GM21576 (cell line): ENCODE results near the gene PPP1R18.

Source experiments
- ATAC-seq: cut with Tn5 transposase; IDR thresholded peaks from one replicate; pipeline ENCODE4 v1.9.1; 2021; ENCODE audit warnings: mild to moderate bottlenecking, moderate library complexity; ENCODE audit not compliant: unreplicated experiment

Gene PPP1R18

DNA sequence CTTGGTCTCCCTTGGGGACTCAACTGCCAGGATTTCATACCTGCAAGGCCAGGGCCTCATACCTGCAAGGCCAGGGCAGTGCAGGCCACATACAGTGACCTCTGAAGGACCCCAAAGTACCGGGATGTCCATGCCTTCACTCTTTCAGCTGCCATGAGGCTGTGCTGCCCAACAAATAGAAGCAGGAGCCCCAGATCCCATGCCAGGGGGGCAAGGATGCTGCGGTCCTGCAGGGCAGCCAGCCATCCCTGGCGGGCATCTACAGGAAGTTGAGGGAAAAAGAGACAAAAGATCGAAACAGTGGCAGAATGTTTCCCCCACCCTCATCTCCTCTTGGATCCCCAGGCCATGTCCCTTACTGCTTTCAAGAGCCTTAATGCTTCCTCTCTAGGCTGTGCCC lies 3.5 kb upstream of the PPP1R18 start:
- no peak for ATAC-seq

DNA sequence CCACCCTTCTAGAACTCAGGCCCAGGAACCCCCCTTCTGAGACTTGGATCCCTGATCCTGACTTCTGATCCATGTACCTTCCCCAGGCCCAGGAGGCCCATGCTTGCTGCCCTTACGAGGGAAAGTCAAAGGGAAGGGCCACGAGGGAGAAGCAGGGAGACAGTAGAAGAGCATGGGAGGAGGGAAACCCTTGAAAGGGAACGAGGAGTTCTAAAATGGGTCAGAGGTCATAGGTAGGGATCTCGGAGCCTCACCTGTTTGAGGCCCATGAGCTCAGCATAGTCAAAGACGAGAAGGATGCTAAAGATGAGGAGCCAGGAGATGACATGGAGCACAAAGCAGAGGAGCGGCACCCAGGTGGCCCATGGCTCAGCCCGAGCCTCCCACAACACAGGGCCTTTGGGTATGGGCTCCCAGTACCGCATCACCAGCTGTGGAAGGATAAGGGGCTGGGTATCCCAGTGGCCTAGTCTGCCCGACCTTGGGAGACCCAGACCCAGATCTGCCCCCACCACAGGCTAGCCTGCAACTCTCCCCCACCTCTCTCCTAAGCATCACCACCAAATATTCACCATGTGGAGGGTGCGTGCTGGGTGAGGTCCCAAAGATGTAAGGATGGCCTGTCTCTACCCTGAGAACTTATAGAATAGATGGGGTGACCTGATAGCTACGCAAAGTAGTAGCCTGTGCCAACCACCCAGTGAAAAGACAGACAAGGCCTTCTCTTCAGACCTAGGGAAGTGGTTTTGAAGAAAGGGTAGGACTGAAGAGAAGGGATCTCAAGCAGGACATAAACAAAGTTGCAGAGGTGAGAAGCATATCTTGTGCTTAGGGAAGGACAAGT lies 2.8 kb upstream of the PPP1R18 start:
- ATAC-seq = no peak

DNA sequence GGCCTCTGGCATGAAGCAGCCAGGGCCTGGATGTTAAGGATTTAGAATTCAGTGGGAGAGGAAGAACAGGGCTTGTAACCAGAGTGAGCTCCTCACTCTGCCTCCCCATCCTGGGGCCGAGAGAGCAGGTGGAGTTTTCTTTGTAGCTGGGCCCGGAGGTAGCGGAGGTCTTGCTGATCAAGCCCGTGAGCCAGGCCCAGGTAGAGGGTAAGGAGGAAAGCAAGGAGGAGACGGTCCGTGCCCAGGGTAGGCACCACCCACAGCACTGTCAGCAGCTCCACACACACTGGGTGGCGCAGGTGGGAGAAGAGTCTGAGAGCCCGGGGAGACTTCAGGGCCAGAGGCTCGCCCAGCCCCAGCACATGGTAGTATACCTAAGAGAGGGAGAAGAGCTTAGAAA lies 2.1 kb upstream of the PPP1R18 start:
- ATAC-seq = no peak

DNA sequence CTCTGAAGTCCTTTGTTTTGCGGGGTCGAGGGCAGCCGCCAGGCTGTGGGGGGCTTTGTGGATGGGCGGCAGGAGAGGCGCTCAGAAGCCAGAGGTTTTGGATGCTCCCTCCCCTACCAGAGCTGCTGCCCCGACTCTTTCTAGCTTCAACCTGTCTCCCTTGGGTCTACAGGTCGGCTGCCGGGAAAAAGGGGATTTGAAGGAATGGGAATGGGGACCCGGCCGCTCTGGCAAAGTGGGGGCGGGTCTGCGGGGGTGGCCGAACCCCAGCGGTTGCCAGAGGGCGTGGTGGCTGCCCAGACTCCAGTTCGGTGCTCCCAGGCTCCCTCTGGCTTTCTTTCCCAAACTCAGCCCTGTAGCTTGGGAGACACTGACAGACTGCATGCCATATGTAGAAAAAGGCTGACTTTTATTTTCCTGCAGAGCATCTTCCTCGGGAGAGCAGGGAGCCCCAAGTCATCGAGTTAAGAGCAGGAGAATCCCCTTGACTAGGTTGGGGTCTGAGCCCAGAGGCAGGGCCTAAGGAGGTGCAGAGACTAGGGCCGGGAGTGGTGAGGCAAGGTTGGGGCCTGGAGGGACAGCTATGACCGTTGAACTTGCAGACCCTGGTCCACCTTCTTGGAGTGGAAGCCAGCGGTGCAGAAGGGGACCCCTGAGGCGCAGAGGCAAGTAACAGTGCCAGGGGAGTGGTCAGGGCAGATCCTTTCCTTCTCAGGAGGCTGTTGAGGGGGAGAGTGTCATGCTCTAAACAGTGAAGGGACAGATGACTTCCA lies 1.4 kb upstream of the PPP1R18 start:
- no peak for ATAC-seq

DNA sequence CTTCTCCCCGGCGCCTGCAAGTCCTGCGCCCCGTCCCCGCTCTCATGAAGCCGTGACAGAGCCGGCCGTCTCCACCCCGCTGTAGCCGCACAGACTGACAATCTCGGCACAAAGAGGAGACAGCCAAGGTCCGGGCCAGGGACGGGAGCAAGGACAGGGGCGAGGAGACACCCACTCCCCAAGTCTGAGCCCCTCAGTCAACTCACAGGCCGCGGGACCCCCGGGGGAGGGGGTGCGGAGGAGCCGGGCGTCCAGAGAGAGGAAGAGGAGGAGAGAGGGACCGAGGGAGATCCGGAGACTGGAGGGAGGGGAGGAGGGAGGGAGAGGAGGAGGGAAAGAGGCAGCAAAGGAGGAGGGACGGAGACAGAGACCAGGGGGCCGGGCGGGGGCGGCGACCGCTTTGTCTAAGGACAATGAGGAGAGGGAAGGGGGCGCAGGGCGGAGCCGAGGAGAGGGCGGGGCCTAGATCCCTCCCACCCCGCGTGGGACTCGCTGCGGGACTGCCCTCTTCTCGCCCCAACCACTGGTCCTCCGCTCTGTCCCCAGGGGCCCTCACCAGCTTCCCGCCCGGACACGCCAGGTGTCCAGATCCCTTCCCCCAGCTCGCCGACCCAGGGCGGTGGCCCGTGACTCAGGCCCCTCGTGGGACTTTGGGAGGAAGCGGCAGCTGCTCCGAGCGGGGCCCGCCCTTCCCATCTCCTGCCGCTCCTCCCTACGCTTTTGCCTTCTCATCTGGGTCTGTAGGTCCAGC lies 638 bp upstream of the PPP1R18 start:
- peak; percentile 33 for ATAC-seq

DNA sequence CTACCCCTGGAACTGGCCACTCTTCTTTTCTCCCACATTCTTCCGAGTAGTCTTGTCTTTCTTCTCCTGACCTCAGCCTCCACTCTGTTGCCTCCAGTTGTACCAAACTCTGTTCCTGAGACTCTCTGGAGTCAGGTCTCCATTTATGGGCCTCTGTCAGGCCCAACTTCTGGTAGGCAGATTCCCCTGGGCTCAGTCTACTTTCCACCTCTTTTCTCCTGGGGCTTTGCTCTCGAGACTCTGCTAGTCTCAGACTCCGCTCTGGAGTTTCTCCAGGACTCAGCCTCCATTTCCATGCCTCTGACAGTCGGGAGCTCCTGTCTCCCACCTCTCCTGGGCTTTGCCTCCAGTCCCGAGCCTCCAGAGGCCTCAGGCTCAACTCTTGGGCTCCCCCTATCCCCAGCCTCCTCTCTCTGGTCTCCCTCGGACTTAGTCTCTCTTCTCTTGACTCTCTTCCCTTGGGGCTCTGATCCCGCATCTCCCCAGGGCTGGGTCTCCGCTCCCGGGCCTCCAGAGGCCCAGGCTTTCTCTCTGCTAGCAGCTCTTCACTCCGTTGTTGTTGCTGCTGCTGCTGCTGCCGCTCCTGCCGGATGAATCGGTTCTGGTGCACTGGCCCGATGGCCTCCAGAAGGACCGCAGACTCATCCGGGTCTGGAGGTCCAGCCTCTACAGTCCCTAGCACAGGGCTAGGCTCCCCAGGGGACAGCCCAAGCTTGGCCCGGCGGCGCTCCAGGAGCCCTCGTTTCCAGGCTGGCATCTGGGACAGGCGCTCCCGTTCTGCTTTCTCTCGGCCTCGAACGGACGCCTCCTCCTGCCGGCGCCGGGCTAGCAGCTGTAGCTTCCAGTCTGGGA lies 1.1 kb downstream of the PPP1R18 start:
- no peak for ATAC-seq

DNA sequence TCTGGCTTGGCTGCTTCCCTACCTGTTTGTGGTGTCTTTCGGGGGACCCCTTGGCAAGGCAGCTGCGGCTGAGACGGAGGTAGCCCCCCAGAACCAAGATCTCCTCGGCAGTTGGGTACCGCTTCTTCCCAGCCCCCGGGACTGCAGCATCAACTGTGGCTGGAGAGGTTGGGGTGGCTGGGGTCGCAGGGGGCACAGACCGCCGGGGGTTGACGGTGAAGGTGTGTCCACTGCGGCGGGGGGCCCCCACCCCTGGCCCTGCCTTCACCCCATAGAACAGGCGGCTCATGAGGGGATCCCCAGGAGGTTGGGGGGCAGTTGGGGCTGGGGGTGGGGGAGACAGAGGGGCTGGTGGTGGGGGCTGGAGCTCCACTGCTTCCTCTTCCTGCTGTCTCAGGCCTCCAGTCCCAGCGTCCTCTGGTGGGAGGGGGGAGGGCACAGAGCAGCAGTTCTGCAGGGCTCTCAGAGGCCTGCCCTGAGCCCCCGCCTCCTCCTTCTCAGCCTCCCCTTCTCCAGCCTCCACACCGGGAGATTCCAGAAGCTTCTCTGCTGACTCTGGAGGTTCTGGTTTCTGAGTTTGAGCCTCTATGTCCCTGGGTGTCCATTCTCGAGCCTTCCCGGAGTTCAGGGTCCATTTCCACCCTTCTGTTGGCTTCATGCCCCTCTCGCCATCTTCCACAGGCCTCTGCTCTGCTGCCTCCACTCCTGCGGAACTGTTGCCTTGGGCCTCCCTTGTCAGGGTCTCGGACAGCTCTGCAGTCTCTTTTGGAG lies 1.9 kb downstream of the PPP1R18 start:
- no peak for ATAC-seq

DNA sequence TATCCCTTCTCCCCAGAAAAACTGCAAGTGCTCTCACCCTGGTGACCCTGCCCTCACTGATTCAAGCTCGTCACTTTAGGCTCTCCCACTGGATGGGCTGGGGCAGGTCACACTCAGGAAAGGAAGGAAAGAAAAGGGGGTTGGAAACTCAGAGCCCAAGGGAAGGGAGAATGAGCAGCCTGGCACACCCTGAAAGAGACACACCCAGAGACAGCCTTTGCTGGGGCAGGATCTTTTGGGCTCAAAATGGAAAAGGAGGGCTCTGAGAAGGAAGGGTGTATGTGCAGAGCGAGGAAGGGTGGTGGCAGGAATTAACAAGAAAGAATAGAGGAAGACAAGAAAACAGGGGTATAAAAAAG lies 2.5 kb downstream of the PPP1R18 start:
- no peak for ATAC-seq

DNA sequence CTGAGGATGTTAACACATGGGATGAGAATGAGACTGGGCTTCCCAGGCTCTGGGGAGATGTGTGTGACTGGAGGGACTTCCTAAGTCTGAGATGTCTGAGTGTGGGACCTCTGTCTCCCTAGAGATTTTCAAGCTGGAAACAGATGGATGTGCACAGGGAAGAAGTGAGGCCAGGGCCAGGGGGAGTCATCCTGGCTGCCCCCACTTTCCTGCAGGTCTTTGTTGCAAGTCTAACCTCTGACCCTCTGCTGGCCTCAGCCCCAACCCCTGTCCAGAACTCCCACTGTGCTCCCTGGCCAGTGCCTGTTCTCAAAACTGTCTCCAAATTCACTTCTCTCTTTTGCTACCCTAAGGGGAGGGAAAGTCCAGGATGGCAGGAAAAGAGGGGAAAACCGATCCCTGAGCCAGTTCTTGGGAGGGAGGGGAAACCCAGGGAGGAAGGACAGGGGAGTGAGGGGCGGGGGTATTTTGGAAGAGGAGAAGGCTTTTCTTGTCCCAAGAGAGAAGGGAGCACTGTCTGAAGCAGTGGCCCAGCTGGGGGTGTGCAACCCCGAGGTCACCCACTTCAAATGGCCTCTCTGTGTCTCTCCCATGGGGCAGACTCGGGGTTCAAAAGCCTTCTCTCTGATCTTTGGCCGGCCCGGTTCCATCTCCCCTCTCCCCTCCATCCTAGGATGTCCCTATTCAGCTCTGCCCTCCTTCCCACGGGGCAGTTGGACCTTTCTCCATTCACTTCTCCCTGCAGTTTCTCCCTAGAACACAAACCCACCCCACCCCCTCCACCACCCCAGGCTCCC lies 3.1 kb downstream of the PPP1R18 start:
- no peak for ATAC-seq

DNA sequence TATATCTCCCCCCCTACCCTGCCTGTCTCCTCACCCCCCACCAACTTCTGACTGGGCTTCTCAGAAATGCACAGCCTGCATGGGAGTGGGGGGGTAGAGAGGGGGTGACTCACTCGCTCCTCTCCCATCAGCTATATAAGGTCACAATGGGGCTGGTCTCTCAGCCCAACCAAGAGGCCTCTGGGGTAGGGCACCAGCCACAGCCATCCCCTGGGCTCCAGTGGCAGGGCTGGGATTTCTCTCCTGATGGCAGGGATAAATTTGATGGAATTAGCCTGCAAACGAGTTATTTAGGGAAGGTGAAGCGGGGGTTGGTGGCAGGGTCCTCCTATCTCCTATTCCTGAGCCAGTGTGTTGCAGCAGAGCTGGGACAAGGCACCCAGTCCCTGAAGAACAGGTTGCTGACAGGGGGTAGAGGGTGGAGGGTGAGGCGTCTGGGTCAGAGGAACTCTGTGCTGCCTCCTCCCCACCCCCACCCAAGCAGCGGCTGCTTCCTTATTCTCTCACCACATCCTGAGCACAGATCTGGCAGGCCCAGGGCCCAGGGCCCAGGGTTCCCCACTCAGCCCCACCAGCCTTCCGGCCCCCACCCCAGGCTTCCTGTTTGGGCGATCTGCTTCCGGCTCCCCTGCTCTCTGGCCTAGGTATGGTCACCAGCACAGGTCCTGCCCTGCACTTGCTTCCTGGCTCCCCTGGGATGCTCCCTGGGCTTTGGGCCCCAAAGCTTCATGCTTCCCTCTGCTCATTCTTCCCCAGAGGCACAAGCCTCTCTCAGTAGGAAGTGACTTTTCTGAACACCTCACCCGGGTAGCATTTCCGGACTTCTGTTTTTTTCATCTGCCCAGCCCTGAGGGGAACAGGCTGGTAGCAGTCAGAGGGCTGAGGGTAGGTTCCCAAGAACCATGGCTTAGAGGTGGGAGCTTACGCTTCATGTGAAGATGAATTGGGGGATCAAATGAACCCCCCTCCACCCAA lies 4.0 kb downstream of the PPP1R18 start:
- ATAC-seq = peak; percentile 40

DNA sequence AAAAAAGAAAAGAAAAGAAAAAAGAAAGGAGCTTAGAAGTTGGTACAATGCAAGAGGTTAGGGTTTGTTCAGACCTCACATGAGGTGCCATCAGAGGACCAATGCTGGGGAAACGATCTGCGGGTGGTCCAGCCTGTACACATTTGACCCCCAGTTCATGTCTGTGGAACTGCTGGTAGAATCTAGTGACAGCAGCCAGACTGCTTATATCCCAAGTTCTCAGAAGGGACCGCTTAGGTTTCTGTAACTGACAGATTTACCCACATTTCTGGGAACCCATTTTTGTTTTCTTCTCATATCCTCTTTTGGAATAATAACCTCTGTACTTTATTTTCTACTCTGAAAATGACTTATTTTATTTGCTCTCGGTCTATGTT lies 4.7 kb downstream of the PPP1R18 start:
- ATAC-seq = no peak

DNA sequence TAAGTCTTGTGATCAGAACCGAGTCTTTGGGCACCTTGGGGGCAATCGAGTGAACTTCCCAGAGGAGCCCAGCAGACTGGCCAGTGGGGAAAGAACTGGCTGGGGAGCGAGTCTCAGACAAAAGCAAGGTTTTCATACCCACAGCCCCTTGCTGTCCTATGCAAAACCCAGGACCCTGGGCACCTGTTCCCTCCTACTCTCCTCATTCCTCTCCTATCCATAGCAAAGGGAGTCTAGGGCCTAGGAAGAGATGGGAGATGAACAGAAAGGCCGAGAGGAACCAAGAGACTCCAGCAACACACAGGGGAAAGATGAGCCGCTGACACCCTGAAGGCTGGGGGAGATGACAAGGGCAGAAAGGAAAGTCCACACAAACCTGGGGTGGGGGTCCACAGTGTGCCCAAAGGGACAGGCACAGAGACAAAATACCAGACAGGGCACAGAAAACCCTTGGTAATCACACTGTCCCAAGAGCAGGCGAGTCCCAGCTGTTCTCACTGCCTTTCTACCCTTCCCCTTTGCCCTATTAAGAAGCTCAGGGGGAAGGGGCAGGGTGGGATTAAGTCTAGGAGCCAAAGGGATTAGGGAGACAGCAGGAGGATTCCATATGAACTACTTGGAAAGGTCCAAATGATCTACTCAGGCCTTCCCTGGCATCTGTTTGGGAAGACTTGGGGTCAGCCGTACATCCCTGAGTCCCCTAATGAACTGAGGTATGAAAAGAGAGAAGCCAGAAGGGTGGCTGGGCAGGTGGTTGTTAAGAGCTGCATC lies 6.5 kb downstream of the PPP1R18 start:
- ATAC-seq = no peak

DNA sequence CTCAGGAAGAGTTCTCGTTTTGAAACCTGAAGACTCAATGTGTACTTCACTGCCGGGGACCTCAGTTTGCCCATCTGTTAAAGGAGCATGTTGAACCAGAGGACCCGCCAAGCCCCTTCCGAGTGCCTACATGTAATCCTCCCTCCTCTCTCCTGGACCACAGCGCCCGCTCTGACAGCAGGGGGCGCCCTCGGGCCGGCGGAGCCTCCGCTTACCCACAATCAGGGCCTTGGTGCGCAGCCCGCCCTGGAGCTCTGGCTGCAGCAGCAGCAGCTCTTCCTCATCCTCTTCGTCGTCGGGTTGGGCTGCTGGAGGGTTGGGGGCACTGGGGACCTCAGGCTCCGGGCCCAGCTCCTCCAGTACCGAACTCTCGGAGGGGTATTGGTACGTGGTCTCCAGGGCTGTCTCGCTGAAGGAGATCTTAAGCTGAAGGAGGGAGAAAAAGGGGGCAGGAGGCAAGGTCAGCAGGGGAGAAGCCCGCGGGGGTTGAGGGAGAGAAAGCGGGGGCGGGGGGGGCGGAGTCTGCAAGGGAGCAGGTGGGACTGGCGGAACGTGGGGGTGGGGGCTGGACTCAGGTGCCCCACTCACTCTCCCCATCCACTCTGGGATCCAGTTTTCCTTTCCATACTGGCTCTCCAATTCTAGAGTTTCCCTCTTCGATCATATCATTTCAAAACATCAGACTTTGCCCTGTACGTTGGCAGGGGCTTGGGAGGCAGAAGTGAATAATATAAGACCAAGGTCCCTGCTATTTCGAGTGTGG lies 7.3 kb downstream of the PPP1R18 start:
- peak; percentile 31 for ATAC-seq

DNA sequence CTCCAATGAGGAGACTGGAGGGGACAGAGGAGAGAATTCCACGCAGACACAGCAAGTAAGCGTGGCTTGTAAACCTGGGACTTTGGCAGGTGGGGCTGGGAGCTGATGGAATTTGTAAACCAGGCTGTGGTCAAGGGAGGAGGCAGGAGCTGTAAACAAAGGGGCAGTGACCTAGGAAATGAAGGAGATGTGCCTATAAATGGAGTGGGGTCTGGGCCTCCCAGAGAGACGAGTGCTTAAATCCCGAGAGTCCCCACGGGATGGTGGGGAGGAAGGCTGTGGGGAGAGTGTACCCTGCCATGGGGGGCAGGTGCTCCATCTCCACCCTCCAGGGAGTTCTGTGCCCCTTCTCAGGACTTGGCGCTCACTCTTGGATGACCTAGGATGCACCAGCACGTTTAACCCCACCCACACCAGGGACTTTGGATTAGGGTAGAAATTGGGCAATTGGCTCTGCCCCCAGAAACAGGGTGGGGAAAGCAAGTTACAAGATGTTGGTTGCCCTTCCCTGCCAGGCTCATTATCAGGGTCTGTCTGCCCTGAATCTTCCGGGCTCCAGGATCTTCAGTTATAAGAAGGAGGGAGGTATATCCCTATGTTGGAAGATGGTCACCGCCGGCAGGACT lies 9.7 kb downstream of the PPP1R18 start:
- no peak for ATAC-seq

DNA sequence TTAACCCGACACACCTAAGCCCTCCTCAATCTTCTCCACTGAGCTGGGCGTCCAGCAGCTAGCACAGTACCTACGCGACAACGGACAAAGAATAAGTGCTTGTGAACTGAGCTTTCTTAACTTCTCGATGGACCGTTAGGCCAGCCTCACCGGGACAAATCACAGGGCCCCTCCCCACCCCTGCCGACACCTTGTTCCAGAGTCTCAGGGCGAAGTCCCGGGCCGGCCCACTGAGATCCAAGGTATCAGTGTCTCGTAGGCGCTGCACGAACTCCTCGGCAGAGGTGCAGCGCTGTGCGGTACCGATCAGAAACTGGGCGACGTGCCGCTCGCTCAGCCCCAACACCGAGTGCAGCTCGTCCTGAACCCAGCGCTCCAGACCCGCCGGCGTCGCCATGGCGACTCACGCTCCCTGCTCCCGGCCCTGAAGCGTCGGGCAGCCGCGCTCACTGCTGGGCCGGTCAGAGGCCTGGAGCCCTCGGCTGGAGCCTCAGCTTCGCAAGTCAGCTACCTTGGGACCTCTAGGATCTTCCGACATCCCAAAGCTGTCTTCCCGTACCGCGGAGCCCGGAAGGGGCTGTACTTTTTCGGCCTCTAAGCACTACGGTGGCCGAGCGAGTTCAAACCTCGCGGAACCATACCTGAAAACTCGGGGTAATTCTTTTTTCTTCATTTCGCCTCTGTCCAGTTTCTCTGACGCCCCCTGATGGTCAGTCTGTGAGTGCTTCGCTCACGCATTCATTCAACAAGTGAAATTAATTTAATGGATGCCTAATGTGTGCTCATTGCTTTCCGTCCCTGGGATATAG lies 13.8 kb downstream of the PPP1R18 start, which contains the start of gene DHX16:
Gene DHX16 (minus strand): TSS at position 562 of the 809 bp plus-strand sequence. CDS start 165 bp downstream, at position 397.
- peak; percentile 57 for ATAC-seq
